ENCODE measurements around the gene PARP14. TPM values are rescaled to one million over a fixed set of nuclear protein-coding genes. Genes with fewer than 3 reads are reported as not detected.
"Not testable (repeated sequence)": the region's sequence is repeated elsewhere in the genome, so short reads cannot be mapped to it uniquely, and the experiment has no call there.

Gene PARP14
- total RNA-seq, 1 donor from 2014 or later = 51.1 TPM

GRCh38 chr3:122678506-122678905, 2.1 kb upstream of the PARP14 start:
- no peak for DNase-seq (ENCODE audit: low spot score)

DNA sequence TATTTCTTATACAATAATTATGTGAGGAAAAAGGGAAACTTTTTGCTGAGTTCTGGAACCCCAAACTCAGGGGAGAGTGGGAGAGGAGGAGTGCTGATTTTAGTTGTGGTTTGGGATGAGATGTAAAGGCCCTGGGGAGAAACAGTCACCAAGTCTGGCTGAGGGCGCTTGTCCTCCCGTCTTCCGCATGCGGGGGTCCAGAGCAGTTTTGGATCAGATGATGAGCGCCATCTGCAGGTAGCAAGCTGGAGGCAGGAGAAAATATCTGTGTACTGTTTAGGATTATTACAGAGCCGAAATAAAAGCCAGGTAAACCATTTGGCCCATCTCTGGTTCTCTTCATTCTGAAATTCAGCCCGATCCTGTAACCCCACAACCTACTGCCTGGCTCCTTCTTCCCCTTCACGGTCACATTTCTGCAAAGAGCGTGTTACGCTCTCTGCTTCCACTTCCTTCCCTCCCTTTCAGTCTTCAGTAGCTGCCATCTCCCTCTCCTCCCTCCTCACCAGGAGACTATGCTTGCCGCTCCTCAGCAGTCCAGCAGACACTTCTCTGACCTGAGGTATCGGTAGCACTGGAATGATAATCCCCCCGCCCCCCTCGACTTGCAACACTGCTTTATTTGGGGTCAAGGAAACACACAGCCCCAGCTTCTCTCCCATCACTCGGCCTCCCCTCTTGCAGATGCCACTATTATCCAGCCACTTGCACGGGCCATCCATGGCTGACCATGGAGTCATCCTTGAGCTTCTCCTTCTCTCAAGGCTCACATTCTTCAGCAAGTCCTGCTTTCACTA, 1.4 kb upstream of the PARP14 start:
- DNase-seq (ENCODE audit: low spot score) = no peak

- no peak for DNase-seq (ENCODE audit: low spot score)
These were observed 661 bp upstream of the PARP14 start for GRCh38 chr3:122679882-122680474.

GRCh38 chr3:122681284-122681973, 790 bp downstream of the PARP14 start:
- DNase-seq (ENCODE audit: low spot score) = no peak

DNA sequence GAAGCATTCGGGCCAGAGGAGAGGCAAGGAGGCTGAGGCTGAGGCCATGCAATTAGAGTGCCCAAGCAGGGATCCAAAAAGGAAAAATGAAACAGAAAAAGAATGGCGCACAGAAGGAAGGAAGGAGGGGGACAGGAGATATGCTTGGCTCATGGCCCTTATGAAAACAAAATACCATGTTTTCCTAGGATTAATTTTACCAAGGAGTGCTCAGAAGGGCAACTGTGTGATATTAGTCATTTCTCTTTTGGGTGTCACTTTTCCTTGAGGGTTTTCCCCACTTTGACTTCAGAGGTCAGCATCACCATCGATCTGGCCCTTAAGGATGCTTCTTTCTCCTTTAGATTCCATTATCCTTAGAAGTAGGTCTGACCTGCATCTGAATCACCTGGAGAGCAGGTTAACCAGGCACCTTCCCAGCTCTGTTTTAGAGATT, 1.4 kb downstream of the PARP14 start:
- DNase-seq (ENCODE audit: low spot score) = no peak

- DNase-seq (ENCODE audit: low spot score) = not testable (repeated sequence)
These were observed 2.3 kb downstream of the PARP14 start for GRCh38 chr3:122682778-122683411.

- DNase-seq (ENCODE audit: low spot score) = no peak
These were observed 6.7 kb downstream of the PARP14 start for GRCh38 chr3:122687298-122687697.

DNA sequence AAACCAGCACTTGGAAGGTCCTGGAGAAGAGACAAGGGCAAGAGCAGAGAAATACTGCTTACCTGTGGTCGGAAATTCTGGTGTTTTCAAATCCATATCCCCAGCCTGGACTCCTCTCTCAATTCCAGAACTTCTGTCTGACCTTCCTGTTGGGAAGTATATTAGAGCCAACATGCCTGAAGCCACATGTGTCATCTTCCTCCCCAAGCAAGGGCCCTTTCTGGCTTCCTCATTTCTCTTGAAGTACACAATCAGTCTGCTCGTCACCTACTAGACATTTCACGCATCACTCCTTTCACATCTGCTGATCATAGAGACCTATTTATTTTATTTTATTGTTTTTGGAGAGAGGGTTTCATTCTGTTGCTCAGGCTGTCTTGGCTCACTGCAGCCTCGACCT, 8.4 kb downstream of the PARP14 start:
- no peak for DNase-seq (ENCODE audit: low spot score)

DNA sequence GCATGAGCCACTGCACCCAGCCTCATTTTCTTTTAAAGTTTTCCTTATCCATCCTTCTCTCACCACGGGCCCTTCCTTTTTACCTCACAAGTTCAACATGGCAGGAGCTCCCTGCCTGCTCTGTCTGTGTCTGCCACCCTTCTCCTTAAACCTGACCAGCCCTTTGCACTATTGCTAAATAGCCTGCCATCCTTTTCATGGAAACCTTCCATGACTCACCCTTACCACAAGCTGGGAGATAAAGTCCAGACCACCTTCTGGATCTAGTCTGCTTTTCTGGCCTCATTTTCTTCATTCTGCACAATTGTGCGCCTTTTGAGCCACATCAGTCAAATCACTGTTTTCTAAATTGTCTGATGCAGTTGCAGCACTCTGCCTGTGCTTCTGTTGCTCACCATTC, 8.9 kb downstream of the PARP14 start:
- no peak for DNase-seq (ENCODE audit: low spot score)

DNA sequence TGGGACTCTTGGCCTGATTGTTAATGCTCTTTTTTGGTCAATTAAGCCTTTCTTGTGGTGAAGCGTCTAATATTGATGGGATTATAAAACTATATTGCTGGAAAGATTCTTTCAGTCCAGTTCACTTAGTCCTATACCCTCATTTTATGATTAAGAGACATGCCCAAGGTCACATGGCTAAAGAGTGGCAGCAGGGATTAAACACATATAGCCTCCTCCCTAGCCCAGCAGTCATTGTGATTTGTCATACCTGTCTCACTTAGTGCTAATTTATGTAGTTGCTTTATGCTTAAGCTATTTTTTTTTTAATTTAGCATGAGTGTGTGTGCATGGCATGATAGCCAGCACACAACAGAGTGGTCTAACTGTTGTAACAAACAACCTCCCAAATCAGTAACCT, 9.5 kb downstream of the PARP14 start:
- DNase-seq (ENCODE audit: low spot score) = no peak

GRCh38 chr3:122691195-122691594, 10.6 kb downstream of the PARP14 start:
- DNase-seq (ENCODE audit: low spot score) = no peak

GRCh38 chr3:122692674-122693073, 12.0 kb downstream of the PARP14 start:
- DNase-seq (ENCODE audit: low spot score) = no peak

- DNase-seq (ENCODE audit: low spot score) = no peak
These were observed 14.3 kb downstream of the PARP14 start for GRCh38 chr3:122694966-122695365.

- DNase-seq (ENCODE audit: low spot score) = no peak
These were observed 15.4 kb downstream of the PARP14 start for GRCh38 chr3:122695927-122696561.

- DNase-seq (ENCODE audit: low spot score) = no peak
These were observed 17.4 kb downstream of the PARP14 start for GRCh38 chr3:122697952-122698620.

- DNase-seq (ENCODE audit: low spot score) = no peak
These were observed 19.6 kb downstream of the PARP14 start for GRCh38 chr3:122700193-122700592.

- no peak for DNase-seq (ENCODE audit: low spot score)
These were observed 24.7 kb downstream of the PARP14 start for GRCh38 chr3:122705379-122705778.

DNA sequence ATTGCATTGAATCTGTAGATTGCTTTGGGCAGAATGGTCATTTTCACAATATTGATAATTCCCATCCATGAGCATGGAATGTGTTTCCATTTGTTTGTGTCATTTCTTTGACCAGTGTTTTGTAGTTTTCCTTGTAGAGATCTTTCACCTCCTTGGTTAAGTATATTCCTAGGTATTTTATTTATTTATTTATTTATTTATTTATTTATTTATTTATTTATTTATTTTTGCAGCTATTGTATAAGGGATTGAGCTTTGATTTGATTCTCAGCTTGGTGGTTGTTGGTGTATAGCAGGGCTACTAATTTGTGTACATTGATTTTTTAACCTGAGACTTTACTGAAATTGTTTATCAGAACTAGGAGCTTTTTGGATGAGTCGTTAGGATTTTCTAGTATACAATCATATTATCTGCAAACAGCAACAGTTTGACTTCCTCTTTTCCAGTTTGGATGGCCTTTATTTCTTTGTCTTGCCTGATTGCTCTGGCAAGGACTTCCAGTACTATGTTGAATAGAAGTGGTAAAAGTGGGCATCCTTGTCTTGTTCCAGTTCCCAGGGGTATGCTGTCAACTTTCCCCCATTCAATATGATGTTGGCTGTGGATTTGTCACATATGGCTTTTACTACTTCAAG, 30.1 kb downstream of the PARP14 start:
- DNase-seq (ENCODE audit: low spot score) = not testable (repeated sequence)

DNA sequence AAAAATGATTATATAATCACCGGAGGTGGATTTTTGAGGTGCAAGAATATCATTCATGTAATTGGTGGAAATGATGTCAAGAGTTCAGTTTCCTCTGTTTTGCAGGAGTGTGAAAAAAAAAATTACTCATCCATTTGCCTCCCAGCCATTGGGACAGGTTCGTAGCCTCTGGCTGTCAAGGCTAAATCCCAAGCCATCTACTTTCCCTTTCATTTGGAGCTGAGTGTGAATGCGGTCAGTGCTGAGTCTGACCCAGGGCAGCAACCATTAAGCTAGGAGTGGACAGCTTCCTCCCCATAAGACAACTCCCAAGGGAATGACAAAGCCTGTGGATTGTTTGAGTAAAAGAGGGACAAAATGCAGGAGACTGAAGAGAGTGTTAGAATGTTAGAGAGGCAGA, 33.6 kb downstream of the PARP14 start:
- no peak for DNase-seq (ENCODE audit: low spot score)

DNA sequence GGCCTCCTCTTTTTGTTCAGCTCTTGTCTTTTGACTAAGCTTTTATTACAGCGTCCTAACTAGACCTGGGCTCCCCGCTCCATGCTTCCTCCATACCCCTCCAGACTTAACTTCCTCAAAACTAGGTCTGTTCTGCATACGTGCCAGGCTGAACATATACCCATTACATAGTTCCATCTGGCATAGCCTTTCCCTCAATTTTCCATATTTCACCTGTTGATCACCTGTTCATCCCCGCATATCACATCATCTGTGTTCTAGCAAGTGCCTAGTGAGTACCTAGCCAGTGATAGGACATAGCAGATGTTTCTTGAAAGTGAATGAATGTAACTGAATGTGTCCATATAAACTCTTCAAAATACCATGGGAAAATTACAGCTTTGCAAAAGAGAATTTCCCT, 36.0 kb downstream of the PARP14 start:
- no peak for DNase-seq (ENCODE audit: low spot score)

All from mesenteric fat pad (tissue), 1 donor.